ENCODE results near the gene ISG20L2.

DNA sequence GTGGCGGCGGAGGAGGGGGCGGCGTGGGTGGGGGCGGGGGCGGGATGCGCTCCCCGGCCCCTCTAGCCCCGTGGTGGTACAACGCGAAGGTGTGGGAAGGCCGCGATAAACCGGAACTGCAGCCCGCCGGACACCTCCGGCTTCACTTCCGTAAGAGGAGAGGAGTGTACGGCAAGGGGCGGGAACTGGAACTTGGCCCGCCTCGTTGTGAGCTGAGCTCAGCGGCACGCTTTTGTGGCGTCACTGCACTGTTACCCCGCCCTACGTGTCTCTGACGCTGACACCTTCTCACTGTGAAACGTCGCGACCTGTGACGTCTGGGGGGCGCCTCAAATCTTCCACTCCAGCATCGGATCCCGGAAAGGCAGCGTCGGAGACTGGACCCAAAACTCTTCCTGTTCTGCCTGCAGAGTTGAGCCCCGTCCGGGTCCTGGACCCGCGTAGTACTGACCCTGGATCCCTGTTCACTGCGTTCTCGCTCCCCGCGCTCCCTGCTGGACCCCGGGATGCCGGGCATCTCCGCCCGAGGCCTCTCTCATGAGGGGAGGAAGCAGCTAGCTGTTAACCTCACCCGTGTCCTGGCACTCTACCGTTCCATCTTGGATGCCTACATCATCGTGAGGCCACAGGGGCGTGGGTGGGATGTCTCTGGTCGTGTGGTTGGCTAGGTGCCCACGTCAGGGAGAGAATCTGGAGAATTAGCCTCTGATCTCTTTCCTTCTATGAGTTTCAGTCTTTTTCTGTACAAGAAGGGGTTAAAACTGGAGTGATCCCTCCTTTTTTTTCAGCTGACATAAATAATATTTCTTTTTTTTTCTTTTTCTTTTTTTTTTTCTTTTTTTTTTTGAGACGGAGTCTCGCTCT is at the start of gene ISG20L2:
- TF ChIP-seq, protein P1, sequence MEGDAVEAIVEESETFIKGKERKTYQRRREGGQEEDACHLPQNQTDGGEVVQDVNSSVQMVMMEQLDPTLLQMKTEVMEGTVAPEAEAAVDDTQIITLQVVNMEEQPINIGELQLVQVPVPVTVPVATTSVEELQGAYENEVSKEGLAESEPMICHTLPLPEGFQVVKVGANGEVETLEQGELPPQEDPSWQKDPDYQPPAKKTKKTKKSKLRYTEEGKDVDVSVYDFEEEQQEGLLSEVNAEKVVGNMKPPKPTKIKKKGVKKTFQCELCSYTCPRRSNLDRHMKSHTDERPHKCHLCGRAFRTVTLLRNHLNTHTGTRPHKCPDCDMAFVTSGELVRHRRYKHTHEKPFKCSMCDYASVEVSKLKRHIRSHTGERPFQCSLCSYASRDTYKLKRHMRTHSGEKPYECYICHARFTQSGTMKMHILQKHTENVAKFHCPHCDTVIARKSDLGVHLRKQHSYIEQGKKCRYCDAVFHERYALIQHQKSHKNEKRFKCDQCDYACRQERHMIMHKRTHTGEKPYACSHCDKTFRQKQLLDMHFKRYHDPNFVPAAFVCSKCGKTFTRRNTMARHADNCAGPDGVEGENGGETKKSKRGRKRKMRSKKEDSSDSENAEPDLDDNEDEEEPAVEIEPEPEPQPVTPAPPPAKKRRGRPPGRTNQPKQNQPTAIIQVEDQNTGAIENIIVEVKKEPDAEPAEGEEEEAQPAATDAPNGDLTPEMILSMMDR (conservative IDR thresholded peaks at IDR 0.05; ENCODE audit: low read depth in 2 of 2), result no peak
- no peak for TF ChIP-seq EZH2 (IDR thresholded peaks at IDR 0.05; ENCODE audit: low read depth, unreplicated experiment)

All from GM23338 (cell line).